ENCODE measurements around the gene DUOXA2.

The DUOXA2 gene

DNA sequence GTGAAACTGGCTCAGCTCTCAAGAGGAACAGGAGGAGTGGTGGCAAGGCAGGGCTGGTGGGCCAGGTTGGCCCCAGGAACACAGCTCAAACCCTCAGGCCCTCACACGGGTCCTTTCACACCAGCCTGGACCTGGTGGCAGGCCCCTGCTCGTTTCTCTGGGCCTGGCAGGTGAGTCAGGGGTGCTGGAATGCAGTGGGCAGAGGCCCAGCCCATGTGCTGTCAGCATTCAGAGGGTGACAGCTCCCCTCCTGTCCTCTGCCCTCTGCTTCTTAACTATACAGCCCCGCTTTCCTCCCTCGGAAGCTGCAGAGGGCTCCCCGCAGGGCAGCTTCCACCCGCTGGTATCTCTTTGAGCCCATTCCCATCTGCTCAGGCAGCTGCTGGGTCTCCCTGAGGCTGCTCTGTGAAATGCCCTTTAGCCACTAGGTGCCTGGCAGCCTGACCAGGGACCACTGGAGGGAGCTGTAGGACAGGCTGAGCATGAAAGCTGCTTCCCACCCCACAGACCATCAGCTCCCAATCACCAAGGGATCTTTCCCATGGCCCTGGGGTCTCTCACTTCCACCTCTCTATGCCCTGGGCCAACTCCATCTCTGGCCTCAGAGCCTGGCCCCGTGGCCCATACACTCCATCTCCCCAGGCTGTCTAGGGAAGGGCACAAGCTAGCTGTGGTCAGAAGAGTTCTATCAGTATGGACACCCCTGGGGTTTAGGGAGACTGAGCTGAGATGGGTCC, 48.8 kb downstream of the DUOXA2 start:
- DNase-seq (ENCODE audit: low spot score), result peak; percentile 81

DNA sequence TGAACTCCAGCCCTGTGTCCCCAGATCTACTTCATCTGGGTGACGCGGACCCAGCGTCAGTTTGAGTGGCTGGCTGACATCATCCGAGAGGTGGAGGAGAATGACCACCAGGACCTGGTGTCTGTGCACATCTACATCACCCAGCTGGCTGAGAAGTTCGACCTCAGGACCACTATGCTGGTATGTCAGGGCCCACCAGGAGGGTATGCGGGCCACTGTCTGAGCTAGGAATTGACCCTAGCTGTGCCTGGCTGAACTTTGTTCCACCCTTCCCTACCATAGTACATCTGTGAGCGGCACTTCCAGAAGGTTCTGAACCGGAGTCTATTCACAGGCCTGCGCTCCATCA, 49.4 kb downstream of the DUOXA2 start:
- DNase-seq (ENCODE audit: low spot score), result no peak

DNA sequence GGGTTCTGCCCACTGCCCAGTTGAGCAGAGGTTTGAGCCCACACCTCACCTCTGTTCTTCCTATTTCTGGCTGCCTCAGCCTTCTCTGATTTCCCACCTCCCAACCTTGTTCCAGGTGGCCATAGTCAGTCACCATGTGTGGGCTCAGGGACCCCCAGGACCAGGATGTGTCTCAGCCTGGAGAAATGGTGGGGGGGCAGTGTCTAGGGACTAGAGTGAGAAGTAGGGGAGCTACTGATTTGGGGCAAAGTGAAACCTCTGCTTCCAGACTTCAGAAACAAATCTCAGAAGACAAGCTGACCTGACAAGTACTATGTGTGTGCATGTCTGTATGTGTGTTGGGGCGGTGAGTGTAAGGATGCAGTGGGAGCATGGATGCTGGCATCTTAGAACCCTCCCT, 50.8 kb downstream of the DUOXA2 start:
- DNase-seq (ENCODE audit: low spot score), result no peak

DNA sequence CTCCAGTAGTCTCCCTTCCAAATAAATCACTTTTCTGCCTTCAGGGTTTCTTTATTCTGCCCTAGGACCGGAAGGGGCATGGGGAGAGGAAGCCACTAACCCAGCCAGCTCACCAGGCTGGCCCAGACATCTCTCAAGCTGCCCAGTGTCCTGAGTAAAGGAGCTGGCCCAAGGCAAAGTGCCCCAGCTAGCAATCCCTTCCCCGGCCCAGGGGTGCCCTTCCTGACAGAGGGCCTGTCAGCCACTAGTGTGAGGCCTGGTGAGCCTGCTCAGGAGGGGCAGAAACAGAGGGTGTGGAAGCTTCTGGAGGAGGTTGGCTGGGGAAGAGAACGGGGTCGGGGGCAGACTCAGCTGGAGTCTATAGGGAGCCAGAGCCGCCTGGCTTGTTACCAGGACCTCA, 51.4 kb downstream of the DUOXA2 start:
- no peak for DNase-seq (ENCODE audit: low spot score)

DNA sequence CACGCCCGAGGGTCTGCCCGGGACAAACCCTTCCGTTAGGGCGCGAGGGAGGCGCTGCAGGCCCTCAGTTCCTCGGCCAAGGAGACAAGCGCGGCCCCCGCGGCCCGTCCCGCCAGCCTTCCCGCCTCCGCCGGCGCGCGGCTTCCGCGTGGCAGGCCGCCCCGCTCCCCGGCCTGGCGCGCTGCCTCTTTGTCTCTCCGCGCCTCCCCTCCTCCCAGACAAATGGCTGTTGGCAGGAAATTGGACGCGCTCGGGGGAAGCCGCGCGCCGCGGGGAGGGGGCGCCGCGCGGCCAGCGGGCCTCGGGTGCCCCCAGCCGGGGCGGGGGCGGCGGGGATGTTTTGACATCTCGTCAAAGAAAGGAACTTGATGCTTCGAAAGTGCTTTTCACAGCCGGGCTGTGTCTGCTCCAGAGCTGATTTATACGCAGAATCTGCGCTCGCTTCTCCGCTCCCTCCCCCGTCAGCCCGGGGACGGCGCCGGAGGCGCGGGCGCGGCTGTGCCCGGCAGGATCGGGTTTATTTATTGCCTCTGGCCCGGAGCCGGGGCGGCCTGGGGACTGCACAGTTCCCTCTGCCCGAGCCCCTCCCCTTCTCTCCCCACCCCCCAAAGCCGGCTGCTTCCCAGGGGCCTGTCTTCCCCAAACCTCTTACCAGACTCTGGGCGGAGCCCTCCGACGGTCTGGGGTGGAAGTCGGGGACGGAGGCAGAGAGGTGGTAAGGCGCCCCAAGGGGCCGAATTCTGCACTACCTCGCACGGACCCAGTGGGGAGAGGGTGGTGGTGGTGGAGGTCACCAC, 52.9 kb downstream of the DUOXA2 start:
- peak; percentile 72 for DNase-seq (ENCODE audit: low spot score)

DNA sequence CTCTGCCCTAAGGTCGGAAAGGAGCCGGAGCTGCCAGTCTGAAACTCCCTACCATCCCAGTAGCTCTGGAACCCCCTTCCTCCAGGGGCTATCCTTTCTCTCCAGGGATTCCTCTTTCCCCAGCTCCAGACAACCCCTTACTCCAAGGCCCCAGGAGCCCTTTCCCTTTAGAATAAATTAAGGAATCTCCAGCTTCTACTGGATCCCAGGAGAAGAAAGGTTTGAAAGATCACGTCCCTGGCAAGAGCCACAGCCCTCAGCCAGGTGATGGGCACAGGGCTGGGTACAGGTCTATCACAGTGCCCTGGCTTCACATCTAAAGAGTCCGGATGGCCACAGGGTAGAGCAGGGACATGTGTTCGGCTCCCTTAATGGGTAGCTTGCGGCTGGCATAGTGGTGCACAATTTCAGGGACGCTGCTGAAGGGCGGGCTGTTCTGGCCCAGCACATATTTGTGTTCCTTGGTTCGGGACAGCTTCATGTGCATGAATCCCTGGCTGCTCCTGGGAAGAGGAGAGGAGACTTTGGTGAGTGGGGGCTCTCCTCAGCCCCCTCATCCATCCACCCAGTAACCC, 53.6 kb downstream of the DUOXA2 start:
- DNase-seq (ENCODE audit: low spot score), result no peak
